IMR-90 (cell line): ENCODE data around the gene ME3. TPM values are rescaled to one million over a fixed set of nuclear protein-coding genes. Genes with fewer than 3 reads are reported as not detected.

Experiments
- ATAC-seq: fragments of 200-7000 bp; cut with Tn5 transposase; 2 replicates; pipeline ENCODE4 v1.9.1; 2020; ENCODE audit warnings: low read depth, mild to moderate bottlenecking, moderate library complexity
- BruUV-seq: library from RNA; stranded (reverse); fragments of 400-500 nt; replicated peaks from 2 replicates; lab custom pipeline; 2021; lab: Mats Ljungman, UMichigan
- CTCF ChIA-PET: fragments of 300-600 bp; formaldehyde crosslinking; extraction: SDS; loops from one replicate; lab custom pipeline; 2021; ENCODE audit warnings: antibody characterized with exemption; lab: Yijun Ruan, JAX
- POLR2A ChIA-PET: fragments of 300-600 bp; sonication (Branson Sonifier 250); formaldehyde crosslinking; loops from one replicate; lab custom pipeline; 2022; ENCODE audit warnings: antibody characterized with exemption; ENCODE audit not compliant: unreplicated experiment; lab: Charles Lee
- DNase-seq: peaks from one replicate; pipeline ENCODE4 v3.0.0; 2013
- H2AFZ ChIP-seq: replicated peaks from 2 replicates; pipeline ENCODE3; 2013; ENCODE audit warnings: low read length, mild to moderate bottlenecking; ENCODE audit not compliant: poor library complexity
- H2AK5ac ChIP-seq: 2 replicates; pipeline ENCODE4 v1.6.1; 2013; ENCODE audit warnings: low read depth, low read length, inconsistent platforms
- H2AK9ac ChIP-seq: replicated peaks from 2 replicates; pipeline ENCODE3; 2013; ENCODE audit warnings: mild to moderate bottlenecking, low read depth, low read length, moderate library complexity; ENCODE audit not compliant: poor library complexity
- H2BK120ac ChIP-seq: 2 replicates; pipeline ENCODE4 v1.6.1; 2013; ENCODE audit warnings: low read depth, low read length, inconsistent platforms
- H2BK15ac ChIP-seq: 3 replicates; pipeline ENCODE4 v1.6.1; 2013; ENCODE audit warnings: low read depth, low read length, inconsistent platforms
- H2BK20ac ChIP-seq: 2 replicates; pipeline ENCODE4 v1.6.1; 2013; ENCODE audit warnings: low read depth, mild to moderate bottlenecking, inconsistent platforms, low read length, moderate library complexity
- H2BK5ac ChIP-seq: 2 replicates; pipeline ENCODE4 v1.6.1; 2013; ENCODE audit warnings: mild to moderate bottlenecking, low read depth, low read length, inconsistent platforms; ENCODE audit not compliant: poor library complexity, severe bottlenecking
- H3K14ac ChIP-seq: replicated peaks from 2 replicates; pipeline ENCODE4 v1.6.1; 2013; ENCODE audit warnings: low read depth, low read length, inconsistent platforms
- H3K18ac ChIP-seq: 2 replicates; pipeline ENCODE4 v1.6.1; 2013; ENCODE audit warnings: low read depth, low read length, control low read depth
- H3K23ac ChIP-seq: 2 replicates; pipeline ENCODE4 v1.6.1; 2013; ENCODE audit warnings: low read depth, low read length, inconsistent platforms
- H3K27ac ChIP-seq: 2 replicates; pipeline ENCODE4 v1.5.1; 2013; ENCODE audit warnings: mild to moderate bottlenecking, control low read depth, low read length; ENCODE audit not compliant: insufficient read depth
- H3K27me3 ChIP-seq: 2 replicates; pipeline ENCODE4 v1.6.1; 2013; ENCODE audit warnings: low read length; ENCODE audit not compliant: control insufficient read depth, insufficient read depth
- H3K36me3 ChIP-seq: 2 replicates; pipeline ENCODE4 v1.6.1; 2013; ENCODE audit warnings: low read length, mixed read lengths; ENCODE audit not compliant: control insufficient read depth, insufficient read depth
- H3K4ac ChIP-seq: 2 replicates; pipeline ENCODE4 v1.6.1; 2013; ENCODE audit warnings: low read depth, low read length, inconsistent platforms
- H3K4me1 ChIP-seq: 2 replicates; pipeline ENCODE4 v1.6.1; 2013; ENCODE audit warnings: low read length, mixed read lengths; ENCODE audit not compliant: control insufficient read depth, insufficient read depth
- H3K4me2 ChIP-seq: 2 replicates; pipeline ENCODE4 v1.6.1; 2013; ENCODE audit warnings: low read depth, mild to moderate bottlenecking, control low read depth, low read length, moderate library complexity
- H3K4me3 ChIP-seq: 2 replicates; pipeline ENCODE4 v1.5.1; 2013; ENCODE audit warnings: low read depth, mild to moderate bottlenecking, control low read depth, low read length, moderate library complexity; ENCODE audit not compliant: insufficient read depth
- H3K56ac ChIP-seq: 2 replicates; pipeline ENCODE4 v1.6.1; 2013; ENCODE audit warnings: low read length, inconsistent platforms; ENCODE audit not compliant: insufficient read depth; ENCODE audit errors: extremely low read depth
- H3K79me1 ChIP-seq, 2 experiments: 2 replicates each; pipeline ENCODE4 v1.6.1; 2013; ENCODE audit warnings: low read length in 2 of 2, inconsistent platforms in 1 of 2, low read depth in 1 of 2
- H3K9ac ChIP-seq: 2 replicates; pipeline ENCODE4 v1.6.1; 2013; ENCODE audit warnings: low read depth, low read length, control low read depth
- H3K9me1 ChIP-seq: 2 replicates; pipeline ENCODE4 v1.6.1; 2013; ENCODE audit warnings: low read length, inconsistent platforms; ENCODE audit not compliant: insufficient read depth
- H3K9me3 ChIP-seq: 2 replicates; pipeline ENCODE4 v1.6.1; 2013; ENCODE audit warnings: low read length; ENCODE audit not compliant: control insufficient read depth, insufficient read depth
- H4K20me1 ChIP-seq: 2 replicates; pipeline ENCODE4 v1.6.1; 2013; ENCODE audit warnings: low read length, inconsistent platforms; ENCODE audit not compliant: insufficient read depth
- H4K5ac ChIP-seq: 2 replicates; pipeline ENCODE4 v1.6.1; 2013; ENCODE audit warnings: mild to moderate bottlenecking, low read depth, low read length, control low read depth
- H4K8ac ChIP-seq, 2 experiments: 2 replicates each; pipeline ENCODE4 v1.6.1; 2013; ENCODE audit warnings: low read depth in 2 of 2, low read length in 2 of 2, control low read depth in 1 of 2, inconsistent platforms in 1 of 2
- H4K91ac ChIP-seq: 2 replicates; pipeline ENCODE4 v1.6.1; 2013; ENCODE audit warnings: low read depth, low read length, inconsistent platforms; ENCODE audit not compliant: insufficient read depth
- CHD1 ChIP-seq: IDR thresholded peaks from 2 replicates; pipeline ENCODE4 v1.6.1; 2012; ENCODE audit warnings: low read depth, low read length, improper control_type of control experiment
- FOS ChIP-seq: fragments of 150-350 bp; IDR thresholded peaks from 2 replicates; pipeline ENCODE4 v1.6.1; 2016; ENCODE audit warnings: low read depth, low read length
- NFE2L2 ChIP-seq: fragments of 150-350 bp; IDR thresholded peaks from 2 replicates; pipeline ENCODE4 v1.6.1; 2016; ENCODE audit warnings: low read depth, mild to moderate bottlenecking, low read length
- RCOR1 ChIP-seq: IDR thresholded peaks from 2 replicates; pipeline ENCODE4 v1.6.1; 2012; ENCODE audit warnings: mild to moderate bottlenecking, low read length, improper control_type of control experiment; ENCODE audit not compliant: insufficient replicate concordance
- SMC3 ChIP-seq: fragments of 150-350 bp; IDR thresholded peaks from 2 replicates; pipeline ENCODE4 v1.6.1; 2016; ENCODE audit warnings: low read depth, mild to moderate bottlenecking, antibody characterized with exemption, low read length, moderate library complexity
- WGBS, 2 experiments: methylation state at CpG; one replicate each; pipeline versions ENCODE4 v1.1.5 to v1.1.7; 2013; ENCODE audit warnings: missing lambda C conversion rate in 2 of 2; ENCODE audit not compliant: insufficient read length in 1 of 2; ENCODE audit errors: extremely low coverage in 2 of 2; 5-methylcytosine and 5-hydroxymethylcytosine counted together
- dilution Hi-C: fragments of 300-500 bp; cut with HindIII; formaldehyde crosslinking; loops from one replicate; pipeline ENCODE4 v1.14.3; 2018; ENCODE audit warnings: low sequenced_read_pairs; ENCODE audit not compliant: unreplicated experiment
- in situ Hi-C: fragments of 300-500 bp; cut with MboI; formaldehyde crosslinking; loops from 3 replicates; pipeline ENCODE4 v1.14.3; 2019; ENCODE audit warnings: low sequenced_read_pairs, inconsistent platforms, mixed read lengths
- intact Hi-C: fragments of 100-400 bp; cut with micrococcal nuclease; formaldehyde crosslinking; loops from 2 replicates; pipeline ENCODE4 v1.10.0; 2022
- polyA plus RNA-seq, 3 experiments: library from polyadenylated mRNA; depleted of rRNA; stranded (reverse); fragments of >200 nt; gene quantifications; 2 replicates each; pipeline ENCODE4 v1.2.3, GENCODE V29; 2012; ENCODE audit warnings: low replicate concordance in 1 of 3
- total RNA-seq: library from RNA; depleted of rRNA; stranded (reverse); fragments of >200 nt; gene quantifications from 2 replicates; pipeline ENCODE4 v1.2.3, GENCODE V29; 2012
- TF ChIP-seq, protein P1 (sequence below): fragments of 150-350 bp; IDR thresholded peaks from 2 replicates; pipeline ENCODE4 v1.6.1; 2016; ENCODE audit warnings: low read depth, mild to moderate bottlenecking, low read length, moderate library complexity, borderline replicate concordance

The ME3 gene
- total and polyA plus RNA-seq, 2 of the 4 experiments (the other 2 are of a cell fraction), result 7.8 to 9.0 TPM

GRCh38 chr11:86676010-86676409 is 3.6 kb upstream of the ME3 start:
- DNase-seq (no peak), ATAC-seq (no peak)
- H3K79me1 ChIP-seq, result peaks cover 0 to 5% of the 10 kb centered on the region in 2 experiments; a peak in 2 of 4 replicates
- H3K4me1 ChIP-seq, result 0 out of 2 replicates have a peak, but pooled peaks cover 2% of the 10 kb centered on the region
- intact Hi-C loops, result loop anchor here (10.0 kb wide), 1 partner anchor 239 kb away; no protein-coding TSS in a partner anchor
- BruUV-seq, result no TSS peak
- H2AFZ ChIP-seq, result no peak overlapping the region
- no peak overlapping the region for H4K91ac ChIP-seq
- no peaks in the 10 kb centered on the region for H3K27me3 ChIP-seq
- no peak overlapping the region for H2AK9ac ChIP-seq
- CTCF ChIA-PET, result no interaction called here
- H2BK120ac ChIP-seq, result no peak overlapping the region
- H3K18ac ChIP-seq, result no peak overlapping the region
- H3K36me3 ChIP-seq, result no peaks in the 10 kb centered on the region
- dilution Hi-C loops, result no loop called here
- no peak overlapping the region for H3K56ac ChIP-seq
- TF ChIP-seq CHD1, result no peak
- no peak for TF ChIP-seq SMC3
- no peak for TF ChIP-seq NFE2L2
- TF ChIP-seq FOS, result no peak
- TF ChIP-seq RCOR1, result no peak
- TF ChIP-seq, protein P1, sequence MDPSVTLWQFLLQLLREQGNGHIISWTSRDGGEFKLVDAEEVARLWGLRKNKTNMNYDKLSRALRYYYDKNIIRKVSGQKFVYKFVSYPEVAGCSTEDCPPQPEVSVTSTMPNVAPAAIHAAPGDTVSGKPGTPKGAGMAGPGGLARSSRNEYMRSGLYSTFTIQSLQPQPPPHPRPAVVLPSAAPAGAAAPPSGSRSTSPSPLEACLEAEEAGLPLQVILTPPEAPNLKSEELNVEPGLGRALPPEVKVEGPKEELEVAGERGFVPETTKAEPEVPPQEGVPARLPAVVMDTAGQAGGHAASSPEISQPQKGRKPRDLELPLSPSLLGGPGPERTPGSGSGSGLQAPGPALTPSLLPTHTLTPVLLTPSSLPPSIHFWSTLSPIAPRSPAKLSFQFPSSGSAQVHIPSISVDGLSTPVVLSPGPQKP, result no peak
- H2AK5ac ChIP-seq, result no peak overlapping the region
- no CpG with 5 or more reads among the region's 1 CpG for WGBS, 2 experiments
- no peak overlapping the region for H3K14ac ChIP-seq
- H3K4ac ChIP-seq, result no peak overlapping the region
- no peak overlapping the region for H3K4me3 ChIP-seq
- in situ Hi-C loops, result no loop called here
- H2BK5ac ChIP-seq, result no peak overlapping the region
- no peak overlapping the region for H3K23ac ChIP-seq
- no peak overlapping the region for H4K5ac ChIP-seq
- POLR2A ChIA-PET, result no interaction called here
- H3K9me3 ChIP-seq, result no peaks in the 10 kb centered on the region
- no peak overlapping the region for H3K9ac ChIP-seq
- no peak overlapping the region for H3K4me2 ChIP-seq
- H4K20me1 ChIP-seq, result no peaks in the 10 kb centered on the region
- no peak overlapping the region; a peak in 1 of 4 replicates for H4K8ac ChIP-seq
- no peak overlapping the region for H3K27ac ChIP-seq
- no peak overlapping the region for H2BK15ac ChIP-seq
- H3K9me1 ChIP-seq, result no peaks in the 10 kb centered on the region
- no peak overlapping the region for H2BK20ac ChIP-seq
